ENCODE data around the gene EPC1.
"Not testable (repeated sequence)": the region's sequence is repeated elsewhere in the genome, so short reads cannot be mapped to it uniquely, and the experiment has no call there.

EPC1 gene

DNA sequence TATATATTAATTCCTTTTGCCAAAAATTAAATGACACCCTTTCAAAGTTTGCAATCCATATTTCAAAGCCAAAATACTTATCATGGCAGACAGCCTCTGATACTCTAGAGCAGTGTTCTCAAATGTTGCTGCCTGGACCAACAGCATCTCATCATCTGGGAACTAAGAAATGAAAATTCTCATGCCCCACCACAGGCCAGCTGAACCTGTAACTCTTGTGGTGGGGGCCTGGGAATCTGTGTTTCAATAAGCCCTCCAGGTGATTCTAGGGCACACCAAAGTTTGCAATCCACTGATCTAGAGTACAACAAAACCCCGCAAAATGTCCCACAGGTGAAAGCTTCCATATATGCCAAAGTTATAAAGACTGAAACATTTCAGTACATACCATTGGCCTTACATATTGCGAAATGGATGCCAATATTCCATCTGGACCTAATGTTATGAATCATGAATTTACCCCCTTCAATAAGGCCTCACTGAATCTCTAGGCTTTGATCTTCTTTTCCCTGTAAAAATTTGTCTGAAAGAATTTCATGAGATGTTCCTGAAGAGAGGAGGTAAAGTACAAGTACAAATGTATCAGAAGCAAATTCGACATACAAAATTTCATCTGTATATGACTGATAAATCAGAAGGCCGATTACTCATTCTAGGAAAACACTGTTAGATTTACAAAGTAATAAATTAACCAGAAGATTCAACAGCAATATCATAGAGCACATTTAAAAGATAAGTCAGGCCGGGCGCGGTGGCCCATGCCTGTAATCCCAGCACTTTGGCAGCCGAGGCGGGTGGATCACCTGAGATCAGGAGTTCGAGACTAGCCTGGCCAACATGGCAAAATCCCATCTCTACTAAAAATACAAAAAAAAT is 25.3 kb upstream of the EPC1 start:
- no peak for DNase-seq

DNA sequence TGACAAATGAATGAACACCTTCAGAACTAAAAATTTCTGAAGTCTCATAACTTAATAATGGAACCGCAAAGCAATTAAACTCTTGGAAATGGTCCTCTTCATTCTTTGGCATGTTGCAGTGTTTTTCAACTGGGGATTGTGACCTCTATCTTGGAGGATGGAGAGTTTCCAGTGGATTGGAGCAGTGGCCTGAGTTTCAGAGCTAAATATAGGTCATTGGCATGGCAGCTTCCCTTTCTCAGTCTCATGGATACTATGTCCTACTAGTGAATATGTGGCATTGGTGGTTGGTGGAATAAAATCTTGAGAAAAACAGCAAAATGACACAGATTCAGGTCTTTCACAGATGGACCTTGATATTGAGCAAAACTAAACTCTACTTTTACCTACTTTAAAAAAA is 24.1 kb upstream of the EPC1 start:
- no peak for DNase-seq

DNA sequence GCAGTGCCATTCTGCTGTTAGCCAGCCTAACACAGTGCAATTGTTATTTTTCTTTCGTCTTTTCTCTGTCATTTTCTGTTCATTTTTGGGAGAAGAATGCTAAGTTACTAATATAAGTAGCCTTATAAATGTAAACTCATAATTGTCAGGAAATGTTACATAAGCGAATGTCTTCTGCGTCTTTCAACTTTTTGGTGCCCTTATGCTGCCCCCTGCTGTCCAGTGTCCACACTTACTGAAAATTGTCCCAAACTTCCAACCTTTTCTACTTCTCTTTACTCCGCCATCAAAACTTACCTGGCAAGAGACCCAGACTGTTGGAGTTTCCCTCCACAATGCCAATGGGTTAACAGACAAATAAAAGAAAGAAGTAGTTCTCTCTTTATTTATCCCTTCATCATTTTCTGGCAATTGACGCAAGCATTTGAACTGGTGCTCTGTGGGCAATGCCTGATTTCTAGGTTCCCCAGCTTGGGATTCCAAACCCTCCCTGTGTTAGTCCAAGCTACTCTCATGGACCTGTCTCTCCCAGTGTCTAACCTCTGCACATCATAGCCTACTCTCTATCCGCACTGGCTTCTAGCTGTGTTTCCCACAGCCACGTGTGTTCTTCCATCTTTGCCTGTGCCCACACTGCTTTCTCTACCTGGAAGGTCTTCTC is 21.0 kb upstream of the EPC1 start:
- peak; percentile 78 for DNase-seq

DNA sequence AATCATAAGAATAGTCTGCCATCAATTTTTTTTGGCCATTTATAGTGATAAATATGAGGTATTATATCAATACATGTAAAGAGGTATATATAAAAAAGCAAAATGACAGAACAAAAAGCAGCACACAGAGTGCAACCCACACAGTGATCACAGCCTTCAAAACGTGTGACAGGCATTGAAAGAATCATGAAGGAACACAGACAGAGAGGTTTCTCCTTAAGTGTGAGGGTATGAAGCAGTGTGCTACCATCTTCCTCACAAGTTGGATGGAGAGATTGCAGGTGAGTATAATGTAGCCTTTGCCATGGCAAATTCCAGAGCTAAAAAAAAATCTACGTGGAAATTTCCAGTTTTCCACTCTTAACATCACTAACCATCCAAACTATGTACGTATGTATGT is 19.6 kb upstream of the EPC1 start:
- no peak for DNase-seq

DNA sequence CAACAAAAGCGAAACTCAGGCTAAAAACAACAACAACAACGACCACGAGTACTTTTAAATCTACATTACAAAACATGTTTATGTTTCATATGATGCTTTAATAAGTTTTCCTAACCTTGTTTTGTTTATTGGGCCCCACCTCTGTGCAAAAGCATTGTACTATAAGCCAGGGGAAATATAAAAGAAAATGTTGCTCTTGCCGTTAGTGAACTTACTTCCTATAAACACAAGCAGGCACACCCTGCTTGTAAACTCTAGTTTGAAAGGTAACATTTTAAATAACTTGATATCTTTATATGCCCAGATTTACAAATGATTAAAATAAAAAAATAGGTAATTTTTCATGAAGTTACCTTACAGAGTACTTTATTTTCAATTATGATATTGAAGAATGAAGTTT is 19.2 kb upstream of the EPC1 start:
- DNase-seq: no peak

DNA sequence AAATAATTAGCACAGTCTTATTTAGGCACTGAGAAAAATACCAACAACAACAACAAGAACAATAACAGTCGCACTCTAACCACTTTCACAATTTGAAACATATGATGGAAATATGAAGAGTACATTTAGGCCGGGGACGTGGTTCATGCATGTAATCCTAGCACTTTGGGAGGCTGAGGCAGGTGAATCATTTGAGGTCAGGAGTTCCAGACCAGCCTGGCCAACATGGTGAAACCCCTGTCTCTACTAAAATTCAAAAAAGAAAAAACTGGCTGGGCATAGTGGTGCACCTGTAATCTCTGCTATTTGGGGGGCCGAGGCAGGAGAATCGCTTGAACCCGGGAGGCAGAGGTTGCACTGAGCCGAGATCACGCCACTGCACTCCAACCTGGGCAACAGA is 18.4 kb upstream of the EPC1 start:
- not testable (repeated sequence) for DNase-seq

DNA sequence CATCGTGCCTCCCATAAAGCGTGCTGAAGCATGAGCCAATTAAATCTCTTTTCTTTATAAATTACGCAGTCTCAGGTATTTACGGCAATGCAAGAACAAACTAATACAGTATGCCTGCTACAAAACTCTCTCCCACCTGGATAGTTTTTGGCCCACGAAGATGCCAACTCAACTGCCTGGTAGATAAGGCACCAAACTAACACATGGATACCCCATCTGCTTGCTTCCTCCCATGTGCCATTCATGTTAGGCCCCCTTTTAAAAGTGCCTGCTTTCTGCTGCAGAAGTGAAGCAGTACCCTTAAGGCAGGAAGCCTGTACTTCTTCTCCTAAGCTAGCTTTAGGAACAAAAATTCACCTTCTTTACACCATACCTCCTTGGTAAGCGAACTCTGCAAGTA is 15.6 kb upstream of the EPC1 start:
- DNase-seq: no peak

DNA sequence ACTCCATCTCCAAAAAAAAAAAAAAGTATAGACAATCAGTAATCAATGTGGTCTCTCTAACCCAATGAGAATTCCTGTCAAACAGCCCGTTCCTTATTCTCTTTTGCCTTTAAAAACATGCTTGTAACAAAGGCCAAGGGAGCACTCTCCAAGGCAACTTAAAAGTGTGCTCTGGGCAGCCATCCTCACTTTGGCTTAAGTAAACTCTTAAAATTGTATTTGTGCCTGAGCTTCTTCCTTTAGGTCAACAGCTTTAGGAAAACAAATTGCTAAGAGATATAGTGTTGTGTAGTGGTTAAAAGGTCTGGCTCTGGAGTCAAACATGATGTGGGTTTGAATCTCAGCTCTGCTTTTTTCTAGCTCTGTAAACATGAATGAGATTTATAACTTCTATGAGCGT is 13.9 kb upstream of the EPC1 start:
- no peak for DNase-seq

DNA sequence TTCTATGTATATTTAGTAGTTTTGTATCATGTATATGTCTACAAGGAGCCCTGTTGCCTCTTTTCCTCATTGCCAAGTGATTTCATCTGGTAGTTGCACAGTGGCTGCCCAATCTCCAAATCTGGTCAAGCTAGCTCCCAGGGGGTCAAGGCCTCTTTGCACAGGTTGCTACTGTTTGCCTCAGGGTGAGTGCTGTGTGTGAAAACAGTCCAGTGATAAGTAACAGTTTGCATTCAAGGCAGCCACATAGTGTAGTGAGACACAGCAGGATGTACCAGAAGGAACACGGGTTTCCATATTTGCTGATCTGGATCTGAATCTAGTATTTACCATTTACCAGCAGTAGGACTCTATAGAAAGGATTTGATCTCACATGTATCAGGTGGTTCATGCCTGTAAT is 13.3 kb upstream of the EPC1 start:
- no peak for DNase-seq

DNA sequence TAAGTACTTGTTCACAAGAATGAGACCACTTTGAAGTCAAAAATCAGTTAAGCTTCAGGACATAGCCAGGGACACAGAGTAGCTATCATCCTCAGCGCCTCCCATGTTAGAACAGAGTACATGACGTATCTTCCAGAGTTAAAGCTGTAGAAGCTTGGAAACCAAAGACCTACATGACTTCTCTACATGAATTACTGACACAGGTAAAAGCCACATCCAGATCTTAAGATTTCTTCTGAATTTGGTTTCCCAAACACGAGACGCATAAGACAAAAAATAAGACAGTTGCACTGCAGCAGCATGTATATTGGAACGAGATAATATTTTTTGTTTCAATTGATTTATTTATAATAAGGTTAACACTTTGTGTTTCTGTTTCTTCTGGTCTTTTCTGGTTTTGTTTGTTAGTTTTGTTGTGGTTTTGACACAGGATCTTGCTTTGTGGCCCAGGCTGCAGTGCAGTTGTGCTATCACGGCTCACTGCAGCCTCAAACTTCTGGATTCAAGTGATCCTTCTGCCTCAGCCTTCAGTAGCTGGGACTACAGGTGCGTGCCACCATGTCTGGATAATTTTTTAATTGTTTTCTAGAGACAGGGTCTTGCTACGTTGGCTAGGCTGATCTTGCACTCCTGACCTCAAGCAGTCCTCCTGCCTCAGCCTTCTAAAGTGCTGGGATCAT is 10.2 kb upstream of the EPC1 start:
- DNase-seq: no peak

DNA sequence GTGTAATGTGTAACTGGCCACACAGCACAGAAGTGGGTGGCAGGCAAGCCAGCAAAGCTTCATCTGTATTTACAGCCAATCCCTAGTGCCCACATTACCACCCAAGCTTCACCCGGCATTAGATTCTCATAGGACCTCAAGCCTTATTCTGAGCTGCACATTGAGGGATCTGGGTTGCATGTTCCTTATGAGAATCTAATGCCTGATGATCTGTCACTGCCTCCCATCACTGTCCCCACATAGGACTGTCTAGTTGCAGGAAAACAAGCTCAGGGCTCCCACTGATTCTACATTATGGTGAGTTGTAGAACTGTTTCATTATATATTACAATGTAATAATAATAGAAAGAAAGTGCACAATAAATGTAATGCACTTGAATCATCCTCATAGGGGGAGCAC is 7.7 kb upstream of the EPC1 start:
- not testable (repeated sequence) for DNase-seq

DNA sequence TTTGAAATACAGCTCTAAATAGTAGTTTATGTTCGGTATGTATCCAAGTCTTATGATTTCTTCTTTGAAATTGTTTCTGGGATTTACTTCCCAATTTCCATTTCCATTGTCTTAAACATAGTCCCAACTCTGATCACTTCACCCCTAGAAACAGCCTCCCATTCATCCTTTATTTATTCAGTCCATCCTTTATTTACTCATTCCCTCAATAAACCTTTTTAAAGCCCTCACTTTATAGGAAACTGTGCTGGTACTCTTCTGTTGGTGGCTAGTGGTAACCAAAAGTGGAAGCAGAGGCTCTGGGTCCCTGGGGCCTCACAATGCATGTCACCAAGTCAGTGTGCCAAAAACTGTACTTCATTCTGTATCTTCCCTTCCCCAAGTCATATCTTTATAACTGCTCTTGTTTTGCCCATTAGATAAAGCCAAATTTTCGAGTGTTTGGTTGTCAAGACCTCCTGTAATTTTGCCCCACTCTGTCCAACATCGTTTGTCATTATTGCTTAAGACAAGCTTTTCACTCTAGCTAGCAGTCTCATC is 3.9 kb upstream of the EPC1 start:
- DNase-seq: no peak

DNA sequence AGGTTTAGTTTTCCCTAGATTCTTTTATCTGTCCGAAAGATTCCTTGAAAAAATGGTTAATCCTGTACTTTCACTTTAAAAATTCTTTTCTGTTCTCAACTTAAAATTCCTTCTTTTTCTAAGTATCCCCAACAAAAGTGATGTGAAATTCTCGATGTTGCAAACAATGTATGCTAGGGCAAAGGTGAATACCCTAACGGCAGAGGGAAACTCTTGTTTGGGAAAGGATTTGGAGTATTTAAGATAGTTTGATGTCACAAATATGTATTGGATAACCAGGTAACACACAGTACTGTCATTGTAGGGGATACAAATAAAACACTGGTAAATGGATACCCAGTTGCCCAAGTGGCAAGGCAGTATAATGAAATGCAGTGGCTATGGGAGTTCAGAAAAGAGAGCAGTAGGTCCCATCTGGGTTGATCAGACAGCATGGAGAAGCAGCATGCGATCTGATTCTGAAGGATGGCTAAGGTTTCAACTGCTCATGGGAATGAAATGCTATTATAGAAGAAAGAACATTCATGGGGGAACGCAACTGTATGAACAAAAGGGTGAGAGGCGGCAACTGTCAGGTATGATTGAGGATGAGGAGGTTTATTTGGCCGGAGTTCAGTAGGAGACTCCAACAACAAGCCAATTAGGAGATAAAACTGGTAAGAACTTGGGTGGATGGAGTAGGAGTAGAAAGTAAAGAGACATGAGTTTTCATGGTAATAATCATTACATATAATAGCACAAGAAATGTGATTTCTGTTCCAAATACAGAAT is 3.2 kb upstream of the EPC1 start:
- DNase-seq: no peak

DNA sequence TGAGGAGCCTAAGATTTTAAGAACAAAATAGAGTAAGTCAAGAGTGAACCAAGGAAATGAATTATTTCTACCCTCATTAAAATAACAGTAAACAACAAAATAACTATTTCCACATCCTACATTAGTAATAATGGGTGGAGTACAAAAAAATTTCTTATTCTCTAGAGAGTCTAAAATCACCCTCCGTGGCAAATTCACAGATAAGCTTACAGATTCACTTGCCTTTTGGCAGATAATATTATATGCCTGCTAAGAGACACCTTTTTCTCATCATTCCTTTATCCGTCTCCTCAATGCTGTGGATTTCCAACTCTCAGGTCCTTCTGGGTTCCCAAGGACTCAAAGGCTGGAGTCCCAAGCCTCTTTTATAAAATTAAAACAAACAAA is 2.2 kb upstream of the EPC1 start:
- DNase-seq: no peak

DNA sequence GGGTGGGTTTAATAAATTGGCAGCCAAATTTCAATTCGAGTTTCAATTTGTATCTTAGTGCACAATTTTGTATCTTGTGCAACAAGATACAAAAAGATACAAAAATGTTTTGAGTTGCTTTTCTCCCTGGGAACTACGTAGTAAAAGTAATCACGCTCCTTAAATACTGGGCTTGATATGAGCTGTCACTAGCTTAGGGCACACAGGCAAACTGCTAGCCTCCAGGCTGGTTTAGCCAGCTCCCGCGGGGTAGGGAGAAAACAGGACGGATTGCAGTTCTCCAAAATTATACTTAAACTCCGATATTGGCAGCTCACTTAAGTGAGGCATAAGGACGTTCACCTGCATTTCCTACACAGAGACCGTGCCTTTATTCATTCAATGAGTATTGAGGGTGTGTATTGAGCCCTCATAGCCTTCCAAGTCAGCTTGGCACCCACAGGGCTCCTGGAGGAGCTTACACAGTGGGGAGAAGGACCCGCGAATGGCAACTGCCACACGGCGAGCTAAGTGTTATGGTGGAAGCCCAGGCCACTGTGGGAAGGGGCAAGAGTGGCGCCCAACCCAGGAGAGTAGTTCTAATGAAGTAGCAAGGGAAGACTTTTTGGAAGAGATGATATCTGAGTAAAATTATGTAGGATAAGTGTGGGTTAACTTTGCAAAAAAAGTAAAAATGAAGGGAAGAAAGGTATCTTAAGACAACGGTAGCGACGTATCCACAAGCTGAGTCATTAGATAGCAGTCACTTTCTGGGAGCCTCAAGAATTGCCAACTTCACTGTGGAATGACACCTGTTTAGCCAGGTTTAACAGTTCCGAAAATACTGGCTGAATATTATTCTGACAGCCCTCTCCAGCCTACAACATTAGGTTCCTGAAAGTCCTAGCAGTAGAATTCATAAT is 1.6 kb upstream of the EPC1 start:
- no peak for DNase-seq

DNA sequence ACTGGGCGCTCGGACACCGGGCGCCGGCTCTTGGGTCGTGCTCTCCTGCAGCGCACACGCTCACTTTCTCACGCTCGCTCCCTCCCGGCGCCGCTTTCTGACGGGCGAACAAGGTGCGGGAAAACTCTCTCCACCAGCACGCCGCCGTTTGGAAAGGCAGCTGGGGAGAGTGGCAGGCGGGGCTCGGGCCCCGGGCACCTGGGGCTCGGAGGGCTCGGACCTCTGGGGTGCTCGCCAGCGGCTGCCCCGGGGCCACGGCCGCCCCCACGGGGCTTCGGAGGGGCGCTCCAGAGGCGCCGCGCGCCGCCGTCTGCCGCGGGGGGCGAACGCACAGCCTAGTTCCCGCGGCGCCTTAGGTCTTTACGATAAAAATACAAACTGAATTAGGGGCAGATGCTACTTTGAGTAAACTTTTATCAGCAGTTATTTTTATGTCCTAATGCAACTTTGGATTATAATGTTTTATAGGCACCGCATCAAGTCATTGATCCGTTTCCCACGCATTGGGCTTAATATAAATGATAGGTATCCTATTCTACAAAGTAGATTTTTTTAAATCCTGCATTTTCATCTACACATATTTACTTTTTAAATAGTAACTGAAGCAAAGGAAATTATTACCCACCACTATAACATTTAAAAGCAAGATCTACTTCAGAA is 535 bp upstream of the EPC1 start:
- no peak for DNase-seq

DNA sequence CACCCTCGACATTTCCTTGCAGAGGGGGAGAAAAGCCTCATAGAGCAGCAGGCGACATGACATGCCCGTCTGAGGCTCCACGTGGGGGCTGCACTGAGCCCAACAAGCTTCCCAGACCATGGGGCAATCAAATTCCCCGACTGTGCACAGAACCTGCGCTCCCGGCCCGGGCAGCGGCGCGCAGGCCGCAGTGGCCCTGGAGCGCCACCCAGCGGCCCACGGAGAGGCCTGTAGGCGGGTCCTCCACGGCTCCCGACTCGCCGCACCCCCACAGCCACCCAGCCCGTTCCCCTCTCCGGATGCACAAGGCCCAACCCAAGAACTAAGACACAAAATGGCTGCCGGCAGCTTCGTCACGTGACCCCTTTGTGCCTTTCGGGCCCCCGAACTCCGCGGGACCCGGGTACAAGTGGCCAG is 816 bp downstream of the EPC1 start:
- DNase-seq: peak; percentile 96

DNA sequence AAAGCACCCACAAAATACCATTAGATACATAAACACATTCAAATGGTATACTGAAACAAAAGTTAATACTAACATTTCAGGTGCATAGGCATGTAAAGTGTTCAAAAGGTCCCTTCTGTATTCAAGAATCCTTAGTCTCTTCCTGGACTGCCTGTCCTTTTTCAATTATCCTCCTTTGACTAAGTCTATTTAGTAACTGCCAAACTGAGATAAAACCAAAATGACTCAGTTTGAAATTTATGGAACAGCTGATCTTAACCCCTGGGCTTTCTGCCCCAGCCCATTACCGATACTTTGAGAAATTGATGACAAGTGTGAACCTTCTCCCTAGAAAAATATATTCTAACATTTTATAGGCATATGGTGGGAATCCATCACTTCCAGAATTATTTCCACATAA is 5.4 kb downstream of the EPC1 start:
- DNase-seq: no peak

DNA sequence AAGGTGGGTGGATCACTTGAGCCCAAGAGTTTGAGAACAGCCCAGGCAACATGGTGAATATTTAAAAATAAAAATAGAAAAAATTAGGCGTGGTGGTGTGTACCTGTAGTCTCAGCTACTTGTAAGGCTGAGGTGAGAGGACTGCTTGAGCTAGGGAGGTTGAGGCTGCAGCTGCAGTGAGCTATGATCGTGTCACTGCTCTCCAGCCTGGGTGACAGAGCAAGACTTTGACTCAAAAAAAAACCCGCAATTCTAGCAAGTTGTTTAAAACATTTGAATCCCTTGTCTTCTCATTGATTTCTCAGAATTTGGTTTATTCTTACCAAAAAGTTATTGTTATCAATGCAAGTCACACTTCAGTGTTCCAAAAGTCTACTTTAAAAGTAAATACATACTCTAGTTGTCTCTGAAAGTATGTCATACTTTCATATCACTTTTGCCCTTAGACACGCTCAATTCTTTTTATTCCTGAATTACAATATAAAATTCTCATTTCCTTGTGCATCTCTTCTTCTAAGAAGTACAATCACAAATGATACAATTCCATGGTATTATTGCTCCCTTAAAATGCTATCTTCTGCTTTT is 6.3 kb downstream of the EPC1 start:
- no peak for DNase-seq

DNA sequence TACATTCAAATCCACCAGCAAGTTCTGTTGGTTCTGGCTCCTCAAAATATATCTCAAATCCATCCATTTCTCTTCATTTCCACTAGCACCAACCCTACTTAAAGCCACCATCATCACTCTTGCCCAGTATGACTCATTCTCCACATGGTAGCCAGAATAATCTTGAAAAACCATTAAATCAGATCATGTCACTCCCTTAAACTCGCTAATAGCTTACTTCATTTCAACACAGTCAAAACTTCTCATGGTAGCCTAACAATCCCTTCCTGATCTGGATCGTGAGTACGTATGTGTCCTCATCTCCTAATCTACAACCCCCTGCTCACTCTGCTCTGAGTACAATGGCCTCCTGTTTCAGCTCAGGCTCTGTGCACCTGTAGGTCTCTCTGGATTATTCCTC is 8.7 kb downstream of the EPC1 start:
- no peak for DNase-seq

DNA sequence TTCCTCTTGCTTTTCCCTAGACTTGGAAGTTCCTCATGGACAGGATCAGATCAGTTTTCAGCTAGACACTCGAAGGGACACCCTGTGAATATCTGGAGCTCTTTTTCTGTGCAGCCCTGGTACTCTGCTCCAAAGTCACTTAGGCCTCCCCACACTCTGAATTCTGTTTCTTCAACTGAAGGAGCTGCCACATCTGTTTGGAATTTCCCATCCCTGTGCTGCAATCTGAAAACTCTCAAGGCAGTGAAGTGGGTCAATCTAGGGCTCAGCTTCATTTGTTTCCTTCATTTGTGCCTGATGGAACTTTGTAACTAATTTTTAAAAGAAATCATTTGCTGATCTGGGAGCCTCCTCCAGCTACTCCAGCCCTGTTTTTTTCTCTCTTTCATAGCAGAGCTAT is 9.6 kb downstream of the EPC1 start:
- DNase-seq: no peak
